ENCODE measurements around the gene ADAM10.

Gene ADAM10

GRCh38 chr15:58566029-58566428 is 183.5 kb downstream of the ADAM10 start:
- DNase-seq (ENCODE audit: insufficient read length, low spot score) (no peak), FAIRE-seq (no peak)
- TF ChIP-seq POLR2A (IDR thresholded peaks at IDR 0.05; ENCODE audit: low read depth, low read length) = no peak

DNA sequence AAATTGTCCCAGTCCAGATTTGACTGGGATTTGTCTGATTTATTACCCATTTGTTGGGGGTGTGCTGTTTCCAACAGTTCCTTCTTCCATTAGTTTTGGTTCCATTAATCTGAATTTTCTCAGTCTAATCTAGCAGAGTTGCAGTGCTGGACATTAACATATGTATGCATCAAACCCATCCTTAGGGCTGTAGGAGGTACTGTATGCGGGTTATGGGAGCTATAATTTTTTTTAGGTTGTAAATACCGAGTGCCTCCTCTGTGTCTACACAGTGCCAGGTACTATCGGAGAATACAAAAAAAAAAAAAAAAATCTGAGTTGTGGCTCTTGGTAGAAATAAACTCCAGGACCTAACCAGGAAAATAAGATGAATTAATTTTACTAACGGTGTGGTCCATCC is 183.9 kb downstream of the ADAM10 start:
- TF ChIP-seq POLR2A (IDR thresholded peaks at IDR 0.05; ENCODE audit: low read depth, low read length) = no peak
- FAIRE-seq (no peak), DNase-seq (ENCODE audit: insufficient read length, low spot score) (no peak)

- DNase-seq (ENCODE audit: insufficient read length, low spot score) (no peak), FAIRE-seq (no peak)
- no peak for TF ChIP-seq POLR2A (IDR thresholded peaks at IDR 0.05; ENCODE audit: low read depth, low read length)
Observed at GRCh38 chr15:58564981-58565380, 184.5 kb downstream of the ADAM10 start.

- TF ChIP-seq POLR2A (IDR thresholded peaks at IDR 0.05; ENCODE audit: low read depth, low read length) = no peak
- no peak for DNase-seq (ENCODE audit: insufficient read length, low spot score)
- no peak for FAIRE-seq
Observed at GRCh38 chr15:58562135-58562534, 187.4 kb downstream of the ADAM10 start.

DNA sequence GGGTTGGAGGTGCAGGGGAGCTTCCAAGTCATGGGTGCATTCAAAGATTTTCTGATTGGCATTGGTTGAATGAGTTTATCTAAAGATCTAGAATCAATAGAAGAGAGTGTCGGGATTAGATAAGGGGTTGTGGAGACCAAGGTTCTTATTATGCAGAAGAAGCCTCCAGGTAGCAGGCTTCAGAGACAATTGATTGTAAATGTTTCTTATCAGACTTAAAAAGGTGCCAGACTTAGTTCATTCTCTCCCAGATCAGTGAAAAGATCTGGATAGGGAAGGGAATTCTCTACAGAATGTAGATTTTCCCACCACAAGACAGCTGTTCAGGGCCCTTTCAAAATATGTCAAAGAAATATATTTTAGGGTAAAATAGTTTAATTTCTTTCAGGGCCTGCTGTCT is 188.2 kb downstream of the ADAM10 start:
- FAIRE-seq (no peak), DNase-seq (ENCODE audit: insufficient read length, low spot score) (no peak)
- TF ChIP-seq POLR2A (IDR thresholded peaks at IDR 0.05; ENCODE audit: low read depth, low read length) = no peak

- FAIRE-seq = no peak
- TF ChIP-seq POLR2A (IDR thresholded peaks at IDR 0.05; ENCODE audit: low read depth, low read length) = no peak
- DNase-seq (ENCODE audit: insufficient read length, low spot score) = no peak
Observed at GRCh38 chr15:58559904-58560588, 189.5 kb downstream of the ADAM10 start.

DNA sequence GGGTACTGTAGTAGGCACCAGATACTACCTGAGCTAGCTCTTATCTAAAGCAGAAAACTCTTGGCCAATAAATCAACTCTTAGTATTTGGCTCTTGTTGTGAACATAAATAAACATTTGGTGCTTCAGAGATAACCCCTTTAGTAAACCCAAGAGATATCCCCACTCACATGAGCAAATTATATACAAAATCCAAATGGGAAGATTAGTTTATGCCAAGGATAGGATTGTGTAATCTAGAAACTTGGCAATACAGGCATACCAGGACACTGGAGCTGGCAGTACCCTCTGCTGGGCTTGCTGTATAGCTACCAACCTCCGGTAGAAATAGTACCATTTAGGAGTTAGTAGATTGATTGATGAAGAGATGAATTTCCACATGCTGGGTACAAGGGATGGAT is 190.7 kb downstream of the ADAM10 start:
- DNase-seq (ENCODE audit: insufficient read length, low spot score) (no peak), FAIRE-seq (no peak)
- TF ChIP-seq POLR2A (IDR thresholded peaks at IDR 0.05; ENCODE audit: low read depth, low read length) = no peak

DNA sequence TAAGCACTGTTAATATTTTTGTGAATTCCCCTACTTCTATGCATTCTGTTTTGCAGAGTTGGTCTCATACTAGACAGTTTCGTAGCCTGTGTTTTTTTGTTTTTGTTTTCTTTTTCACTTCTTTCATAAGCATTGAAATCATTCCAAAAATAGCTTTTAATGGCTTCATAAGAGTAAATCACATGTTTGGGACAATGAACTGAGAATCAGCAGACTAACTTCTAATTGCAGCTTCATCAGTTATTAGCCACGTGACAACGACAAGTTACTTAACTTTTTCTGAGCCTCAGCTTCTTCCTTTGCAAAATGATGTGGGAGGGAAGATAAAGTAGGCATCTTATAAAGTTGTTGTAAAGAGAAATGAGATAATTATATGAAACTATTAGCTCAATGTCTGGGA is 193.0 kb downstream of the ADAM10 start:
- no peak for TF ChIP-seq POLR2A (IDR thresholded peaks at IDR 0.05; ENCODE audit: low read depth, low read length)
- FAIRE-seq (no peak), DNase-seq (ENCODE audit: insufficient read length, low spot score) (no peak)

DNA sequence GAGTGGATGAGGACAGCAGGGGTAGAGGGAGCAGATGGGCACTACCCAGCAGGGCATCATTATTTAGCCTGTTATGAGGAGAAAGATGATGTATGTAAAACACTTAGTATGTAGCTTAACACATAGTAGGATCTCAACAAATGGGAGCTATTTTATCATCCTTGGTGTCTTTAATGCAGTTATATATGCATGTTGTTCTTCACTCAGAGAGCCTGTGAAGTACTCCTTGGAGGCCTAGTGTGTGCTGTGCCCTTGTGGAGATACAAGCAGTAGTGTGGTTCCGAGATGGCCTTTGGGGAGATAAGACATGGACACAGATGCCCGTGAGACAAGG is 193.5 kb downstream of the ADAM10 start:
- no peak for DNase-seq (ENCODE audit: insufficient read length, low spot score)
- no peak for TF ChIP-seq POLR2A (IDR thresholded peaks at IDR 0.05; ENCODE audit: low read depth, low read length)
- no peak for FAIRE-seq

GRCh38 chr15:58555162-58556027 is 194.1 kb downstream of the ADAM10 start:
- DNase-seq (ENCODE audit: insufficient read length, low spot score) (no peak), FAIRE-seq (no peak)
- no peak for TF ChIP-seq POLR2A (IDR thresholded peaks at IDR 0.05; ENCODE audit: low read depth, low read length)

GRCh38 chr15:58554758-58555157 is 194.7 kb downstream of the ADAM10 start:
- FAIRE-seq (no peak), DNase-seq (ENCODE audit: insufficient read length, low spot score) (no peak)
- TF ChIP-seq POLR2A (IDR thresholded peaks at IDR 0.05; ENCODE audit: low read depth, low read length) = no peak

DNA sequence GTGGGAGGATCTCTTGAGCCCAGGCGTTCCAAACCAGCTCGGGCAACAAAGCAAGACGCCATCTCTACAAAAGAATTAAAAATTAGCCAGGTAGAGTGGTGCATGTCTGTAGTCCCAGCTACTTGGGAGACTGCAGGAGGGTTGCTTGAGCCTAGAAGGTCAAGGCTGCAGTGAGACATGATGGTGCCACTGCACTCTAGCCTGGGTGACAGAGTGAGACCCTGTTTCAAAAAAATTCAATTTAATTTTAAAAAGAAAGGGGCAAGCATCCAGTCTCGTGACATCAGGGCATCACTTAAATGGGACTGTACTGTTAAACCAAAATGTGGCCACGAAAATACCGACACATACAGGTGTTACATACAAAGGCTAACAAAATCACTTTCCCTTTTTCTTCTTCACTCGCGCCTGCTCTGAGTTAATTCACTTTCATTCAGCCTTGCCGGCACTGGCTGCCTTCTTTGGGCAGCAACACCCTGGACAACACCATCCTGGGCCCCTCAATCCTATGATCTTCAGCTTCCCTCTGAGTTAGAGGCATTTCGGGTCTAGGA is 196.1 kb downstream of the ADAM10 start:
- no peak for DNase-seq (ENCODE audit: insufficient read length, low spot score)
- FAIRE-seq = no peak
- TF ChIP-seq POLR2A (IDR thresholded peaks at IDR 0.05; ENCODE audit: low read depth, low read length) = no peak

- no peak for TF ChIP-seq POLR2A (IDR thresholded peaks at IDR 0.05; ENCODE audit: low read depth, low read length)
- DNase-seq (ENCODE audit: insufficient read length, low spot score) (no peak), FAIRE-seq (no peak)
Observed at GRCh38 chr15:58552505-58553364, 196.8 kb downstream of the ADAM10 start.
